Mucosa of rectum (tissue), 2 donors: ENCODE data around the gene CKAP5.

Source experiments
- H3K27ac ChIP-seq, 2 donors: one replicate each; pipeline ENCODE4 v1.7.0; 2013; ENCODE audit warnings: inconsistent platforms in 2 of 2, low read depth in 2 of 2, low read length in 2 of 2
- H3K27me3 ChIP-seq, 2 donors: one replicate each; pipeline ENCODE4 v1.7.0; 2013; ENCODE audit warnings: low read length in 2 of 2; ENCODE audit not compliant: control insufficient read depth in 2 of 2, insufficient read depth in 2 of 2
- H3K36me3 ChIP-seq, 2 donors: one replicate each; pipeline ENCODE4 v1.7.0; 2013; ENCODE audit warnings: low read length in 2 of 2; ENCODE audit not compliant: control insufficient read depth in 2 of 2, insufficient read depth in 2 of 2
- H3K4me1 ChIP-seq, 2 donors: one replicate each; pipeline ENCODE4 v1.7.0; 2013; ENCODE audit warnings: low read length in 2 of 2, mild to moderate bottlenecking in 1 of 2; ENCODE audit not compliant: control insufficient read depth in 2 of 2, insufficient read depth in 2 of 2
- H3K4me3 ChIP-seq, 2 donors: one replicate each; pipeline ENCODE4 v1.7.0; 2013; ENCODE audit warnings: low read length in 2 of 2
- H3K9ac ChIP-seq, 2 donors: one replicate each; pipeline ENCODE4 v1.7.0; 2013; ENCODE audit warnings: low read length in 2 of 2, low read depth in 1 of 2, mild to moderate bottlenecking in 1 of 2
- H3K9me3 ChIP-seq, 2 donors: one replicate each; pipeline ENCODE4 v1.7.0; 2013; ENCODE audit warnings: low read length in 2 of 2; ENCODE audit not compliant: control insufficient read depth in 2 of 2
- donor health status: healthy.
- donor health status: Normal muscosa, but diverticular disease.

The CKAP5 gene

GRCh38 chr11:46695345-46696211, 150.5 kb downstream of the CKAP5 start:
- H3K9ac ChIP-seq = no peak overlapping the region
- no peak overlapping the region for H3K27ac ChIP-seq
- H3K9me3 ChIP-seq = no peaks in the 10 kb centered on the region
- no peak overlapping the region for H3K4me3 ChIP-seq
- H3K4me1 ChIP-seq = peaks cover 13 to 22% of the 10 kb centered on the region in 2 donors
- H3K27me3 ChIP-seq = no peaks in the 10 kb centered on the region
- peaks cover 39 to 46% of the 10 kb centered on the region in 2 donors for H3K36me3 ChIP-seq

- Histone ChIP-seq H3K27ac (no peak overlapping the region), H3K4me3 (no peak overlapping the region), H3K4me1 (peaks cover 13 to 22% of the 10 kb centered on the region in 2 donors)
Observed at GRCh38 chr11:46694607-46695006, 151.5 kb downstream of the CKAP5 start.

GRCh38 chr11:46694072-46694471, 152.0 kb downstream of the CKAP5 start:
- Histone ChIP-seq H3K9me3 (no peaks in the 10 kb centered on the region), H3K27ac (no peak overlapping the region), H3K4me3 (no peak overlapping the region), H3K4me1 (peaks cover 11 to 18% of the 10 kb centered on the region in 2 donors), H3K36me3 (peaks cover 42 to 54% of the 10 kb centered on the region in 2 donors), H3K27me3 (no peaks in the 10 kb centered on the region), H3K9ac (no peak overlapping the region)

More at GRCh38 chr11:46694607-46695006, 151.5 kb downstream of the CKAP5 start:
- no peaks in the 10 kb centered on the region for H3K27me3 ChIP-seq
- peaks cover 42 to 51% of the 10 kb centered on the region in 2 donors for H3K36me3 ChIP-seq
- H3K9ac ChIP-seq = no peak overlapping the region
- H3K9me3 ChIP-seq = no peaks in the 10 kb centered on the region

GRCh38 chr11:46693597-46694012, 152.5 kb downstream of the CKAP5 start:
- no peaks in the 10 kb centered on the region for H3K9me3 ChIP-seq
- H3K4me1 ChIP-seq = peaks cover 6 to 14% of the 10 kb centered on the region in 2 donors
- H3K27ac ChIP-seq = no peak overlapping the region
- H3K27me3 ChIP-seq = no peaks in the 10 kb centered on the region
- H3K36me3 ChIP-seq = peaks cover 42 to 55% of the 10 kb centered on the region in 2 donors
- H3K9ac ChIP-seq = no peak overlapping the region
- H3K4me3 ChIP-seq = no peak overlapping the region
